Measurements from ENCODE around the gene PIAS1.

PIAS1 gene

GRCh38 chr15:68190048-68190447 is 135.9 kb downstream of the PIAS1 start:
- no peak overlapping the region for H3K4me3 ChIP-seq (replicated peaks; ENCODE audit: low read depth, low read length)
- no peak for DNase-seq (ENCODE audit: extremely low read depth, low read depth)
- TF ChIP-seq CTCF (IDR thresholded peaks at IDR 0.05; ENCODE audit: low read depth, low read length, missing control alignments) = no peak

DNA sequence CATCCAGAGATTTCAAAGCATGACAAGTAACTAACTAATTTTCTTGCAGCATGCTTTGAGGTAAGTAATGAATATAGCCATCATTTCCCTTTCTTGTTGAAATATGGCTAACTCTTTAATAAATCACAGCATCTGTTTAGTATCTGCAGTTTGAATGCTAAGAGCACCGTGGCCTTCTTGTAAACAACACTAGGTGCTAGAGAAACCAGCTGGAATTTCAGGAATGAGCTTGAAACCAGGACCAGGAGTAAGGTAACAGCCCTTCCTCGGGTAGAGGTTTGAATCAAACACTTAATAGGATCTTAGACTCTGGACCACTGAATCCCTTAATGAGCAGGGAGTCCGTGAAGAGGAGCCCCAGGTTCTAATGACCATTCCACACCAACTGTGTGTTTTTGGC is 137.4 kb downstream of the PIAS1 start:
- H3K4me3 ChIP-seq (replicated peaks; ENCODE audit: low read depth, low read length) = no peak overlapping the region
- no peak for DNase-seq (ENCODE audit: extremely low read depth, low read depth)
- no peak for TF ChIP-seq CTCF (IDR thresholded peaks at IDR 0.05; ENCODE audit: low read depth, low read length, missing control alignments)

- no peak for TF ChIP-seq CTCF (IDR thresholded peaks at IDR 0.05; ENCODE audit: low read depth, low read length, missing control alignments)
- DNase-seq (ENCODE audit: extremely low read depth, low read depth) = no peak
- H3K4me3 ChIP-seq (replicated peaks; ENCODE audit: low read depth, low read length) = no peak overlapping the region
These were observed 138.0 kb downstream of the PIAS1 start for GRCh38 chr15:68192117-68192516.

GRCh38 chr15:68192804-68193486 is 138.8 kb downstream of the PIAS1 start:
- no peak for TF ChIP-seq CTCF (IDR thresholded peaks at IDR 0.05; ENCODE audit: low read depth, low read length, missing control alignments)
- H3K4me3 ChIP-seq (replicated peaks; ENCODE audit: low read depth, low read length) = no peak overlapping the region
- no peak for DNase-seq (ENCODE audit: extremely low read depth, low read depth)

DNA sequence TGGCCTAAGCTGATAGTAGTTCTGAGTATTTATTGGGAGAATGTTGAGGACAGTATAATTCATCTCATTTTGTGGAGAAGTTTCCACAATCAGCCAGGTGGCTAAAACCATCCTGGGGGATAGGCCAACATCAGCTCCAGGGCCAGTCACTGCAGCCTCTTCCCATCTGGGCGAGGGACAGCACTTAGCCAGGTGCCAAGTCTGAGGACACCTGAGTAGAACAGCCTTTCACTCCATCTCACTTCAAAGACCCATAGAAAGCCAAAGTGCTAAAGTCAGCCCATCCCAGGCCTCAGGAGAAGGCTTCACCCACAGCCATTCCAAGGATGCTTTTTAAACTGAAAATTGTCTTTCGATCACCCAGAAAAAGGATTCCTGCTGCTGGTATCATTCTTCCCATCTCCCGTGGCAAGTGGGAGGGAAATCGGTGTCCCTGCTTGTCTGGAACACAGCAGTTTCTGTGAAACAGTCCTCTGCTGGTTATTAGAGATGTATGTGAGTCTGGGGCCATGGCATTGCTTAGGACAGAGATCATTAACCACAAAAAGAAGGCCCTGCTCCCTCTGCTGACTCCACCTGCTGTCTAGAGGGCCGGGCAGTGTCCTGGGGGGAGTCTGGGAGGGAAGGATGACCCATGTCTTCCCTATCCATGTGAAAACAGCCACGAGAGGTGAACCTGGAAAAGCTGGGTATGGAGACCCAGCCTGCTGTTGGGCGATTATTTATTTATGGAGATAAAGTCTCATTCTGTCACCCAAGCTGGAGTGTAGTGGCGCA is 141.4 kb downstream of the PIAS1 start:
- H3K4me3 ChIP-seq (replicated peaks; ENCODE audit: low read depth, low read length) = no peak overlapping the region
- no peak for DNase-seq (ENCODE audit: extremely low read depth, low read depth)
- no peak for TF ChIP-seq CTCF (IDR thresholded peaks at IDR 0.05; ENCODE audit: low read depth, low read length, missing control alignments)

GRCh38 chr15:68196445-68197169 is 142.5 kb downstream of the PIAS1 start:
- no peak overlapping the region for H3K4me3 ChIP-seq (replicated peaks; ENCODE audit: low read depth, low read length)
- no peak for TF ChIP-seq CTCF (IDR thresholded peaks at IDR 0.05; ENCODE audit: low read depth, low read length, missing control alignments)
- DNase-seq (ENCODE audit: extremely low read depth, low read depth) = no peak

Data from HFF-Myc (cell line).